Measurements from ENCODE around the gene LIAS. TPM values are rescaled to one million over a fixed set of nuclear protein-coding genes. Genes with fewer than 3 reads are reported as not detected.

The LIAS gene
- total and polyA plus RNA-seq, 2 of the 13 experiments (the other 11 are each of a cell fraction or from before 2014, with no cell fraction given) = 16.0 to 16.6 TPM

DNA sequence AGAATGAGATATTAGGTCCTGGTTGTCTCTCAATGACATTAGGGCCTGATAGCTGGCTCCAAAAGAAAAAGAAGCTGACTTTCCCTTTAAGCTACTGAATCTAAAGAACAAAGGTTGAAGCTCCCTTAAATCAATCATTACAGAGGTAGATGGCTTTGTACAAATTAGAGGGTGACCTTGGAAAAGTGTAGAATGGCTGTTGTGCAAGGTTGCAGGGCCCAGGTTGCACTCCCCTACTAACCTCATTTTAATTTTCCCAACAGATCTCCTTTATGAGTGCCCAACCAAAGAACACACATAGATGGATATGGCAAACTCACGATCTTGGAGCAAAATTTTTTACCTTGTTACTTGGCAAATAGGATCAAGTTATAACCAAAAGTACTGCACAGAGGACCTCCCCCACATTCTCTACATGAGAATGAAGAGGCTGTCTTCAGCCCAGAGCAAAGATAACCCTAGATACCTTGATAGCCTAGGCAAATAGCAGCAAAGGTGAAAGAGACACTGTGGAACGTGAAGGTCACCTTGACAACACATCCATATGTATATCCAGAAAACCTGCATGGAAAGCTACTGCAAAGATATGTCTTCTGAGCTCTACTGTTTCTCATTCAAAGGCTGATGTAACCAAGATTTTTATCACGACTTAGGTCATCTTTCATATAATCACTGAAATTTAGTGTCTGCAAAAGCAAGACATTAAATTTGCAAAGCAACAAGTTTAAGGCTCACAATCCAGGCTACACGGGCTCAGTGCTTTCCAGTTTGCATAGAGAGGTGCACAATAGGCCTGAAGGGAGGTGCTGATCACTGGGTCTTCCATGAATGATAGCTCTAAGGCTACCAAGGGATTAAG lies 29.2 kb upstream of the LIAS start (continued):
- TF ChIP-seq ZNF598 (CRISPR knock-in tag; IDR thresholded peaks at IDR 0.05; ENCODE audit: borderline replicate concordance) (no peak), ZFP36L1 (CRISPR knock-in tag; IDR thresholded peaks at IDR 0.05) (no peak), TBX3 (IDR thresholded peaks at IDR 0.05; ENCODE audit: borderline replicate concordance) (peak; percentile 25; the same call in 1 of the 2 replicates), REPIN1 (CRISPR knock-in tag; IDR thresholded peaks at IDR 0.05; ENCODE audit: borderline replicate concordance, low read depth) (peak; percentile 18; the same call in 1 of the 2 replicates), NFYC (CRISPR knock-in tag; IDR thresholded peaks at IDR 0.05) (no peak), ZNF10 (CRISPR knock-in tag; IDR thresholded peaks at IDR 0.05; ENCODE audit: borderline replicate concordance, low read depth) (no peak), MXD1 (CRISPR knock-in tag; IDR thresholded peaks at IDR 0.05) (no peak), ZNF432 (CRISPR knock-in tag; IDR thresholded peaks at IDR 0.05; ENCODE audit: borderline replicate concordance) (no peak), CCDC6 (CRISPR knock-in tag; IDR thresholded peaks at IDR 0.05) (no peak), ZNF296 (CRISPR knock-in tag; conservative IDR thresholded peaks at IDR 0.05) (no peak), LCORL (IDR thresholded peaks at IDR 0.05) (no peak), LCORL (CRISPR knock-in tag; IDR thresholded peaks at IDR 0.05) (no peak), ZNF382 (CRISPR knock-in tag; IDR thresholded peaks at IDR 0.05; ENCODE audit: borderline replicate concordance) (no peak), THAP7 (CRISPR knock-in tag; IDR thresholded peaks at IDR 0.05) (no peak), MIER3 (CRISPR knock-in tag; IDR thresholded peaks at IDR 0.05; ENCODE audit: borderline replicate concordance) (no peak), ZNF780A (CRISPR knock-in tag; IDR thresholded peaks at IDR 0.05) (no peak), PPARG (CRISPR knock-in tag; conservative IDR thresholded peaks at IDR 0.05) (peak; percentile 90), ZNF7 (CRISPR knock-in tag; IDR thresholded peaks at IDR 0.05) (peak; percentile 65; the same call in 1 of the 2 replicates), ZNF761 (CRISPR knock-in tag; conservative IDR thresholded peaks at IDR 0.05) (no peak), ZNF232 (CRISPR knock-in tag; IDR thresholded peaks at IDR 0.05; ENCODE audit: borderline replicate concordance) (no peak), ZNF614 (CRISPR knock-in tag; IDR thresholded peaks at IDR 0.05; ENCODE audit: borderline replicate concordance) (no peak; the same call in 1 of the 2 replicates), NCOA1 (CRISPR knock-in tag; IDR thresholded peaks at IDR 0.05) (no peak)
- TF ChIP-seq, protein P1, sequence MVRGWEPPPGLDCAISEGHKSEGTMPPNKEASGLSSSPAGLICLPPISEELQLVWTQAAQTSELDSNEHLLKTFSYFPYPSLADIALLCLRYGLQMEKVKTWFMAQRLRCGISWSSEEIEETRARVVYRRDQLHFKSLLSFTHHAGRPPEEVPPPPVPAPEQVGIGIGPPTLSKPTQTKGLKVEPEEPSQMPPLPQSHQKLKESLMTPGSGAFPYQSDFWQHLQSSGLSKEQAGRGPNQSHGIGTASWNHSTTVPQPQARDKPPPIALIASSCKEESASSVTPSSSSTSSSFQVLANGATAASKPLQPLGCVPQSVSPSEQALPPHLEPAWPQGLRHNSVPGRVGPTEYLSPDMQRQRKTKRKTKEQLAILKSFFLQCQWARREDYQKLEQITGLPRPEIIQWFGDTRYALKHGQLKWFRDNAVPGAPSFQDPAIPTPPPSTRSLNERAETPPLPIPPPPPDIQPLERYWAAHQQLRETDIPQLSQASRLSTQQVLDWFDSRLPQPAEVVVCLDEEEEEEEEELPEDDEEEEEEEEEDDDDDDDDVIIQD (CRISPR knock-in tag; IDR thresholded peaks at IDR 0.05; ENCODE audit: low read depth) = no peak
- TF ChIP-seq, protein P2, sequence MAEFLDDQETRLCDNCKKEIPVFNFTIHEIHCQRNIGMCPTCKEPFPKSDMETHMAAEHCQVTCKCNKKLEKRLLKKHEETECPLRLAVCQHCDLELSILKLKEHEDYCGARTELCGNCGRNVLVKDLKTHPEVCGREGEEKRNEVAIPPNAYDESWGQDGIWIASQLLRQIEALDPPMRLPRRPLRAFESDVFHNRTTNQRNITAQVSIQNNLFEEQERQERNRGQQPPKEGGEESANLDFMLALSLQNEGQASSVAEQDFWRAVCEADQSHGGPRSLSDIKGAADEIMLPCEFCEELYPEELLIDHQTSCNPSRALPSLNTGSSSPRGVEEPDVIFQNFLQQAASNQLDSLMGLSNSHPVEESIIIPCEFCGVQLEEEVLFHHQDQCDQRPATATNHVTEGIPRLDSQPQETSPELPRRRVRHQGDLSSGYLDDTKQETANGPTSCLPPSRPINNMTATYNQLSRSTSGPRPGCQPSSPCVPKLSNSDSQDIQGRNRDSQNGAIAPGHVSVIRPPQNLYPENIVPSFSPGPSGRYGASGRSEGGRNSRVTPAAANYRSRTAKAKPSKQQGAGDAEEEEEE (CRISPR knock-in tag; IDR thresholded peaks at IDR 0.05; ENCODE audit: borderline replicate concordance) = no peak
- TF ChIP-seq, protein P3, sequence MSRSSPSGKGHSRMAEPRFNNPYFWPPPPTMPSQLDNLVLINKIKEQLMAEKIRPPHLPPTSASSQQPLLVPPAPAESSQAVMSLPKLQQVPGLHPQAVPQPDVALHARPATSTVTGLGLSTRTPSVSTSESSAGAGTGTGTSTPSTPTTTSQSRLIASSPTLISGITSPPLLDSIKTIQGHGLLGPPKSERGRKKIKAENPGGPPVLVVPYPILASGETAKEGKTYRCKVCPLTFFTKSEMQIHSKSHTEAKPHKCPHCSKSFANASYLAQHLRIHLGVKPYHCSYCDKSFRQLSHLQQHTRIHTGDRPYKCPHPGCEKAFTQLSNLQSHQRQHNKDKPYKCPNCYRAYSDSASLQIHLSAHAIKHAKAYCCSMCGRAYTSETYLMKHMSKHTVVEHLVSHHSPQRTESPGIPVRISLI (CRISPR knock-in tag; IDR thresholded peaks at IDR 0.05; ENCODE audit: borderline replicate concordance) = no peak; the same call in 1 of the 2 replicates

Measured in HepG2 (cell line).